ENCODE measurements around the gene C1QL1.
A peak's percentile ranks its signal among the peaks of the same experiment; 100 is the strongest.

Gene C1QL1

GRCh38 chr17:44968225-44969143 lies at the start of gene C1QL1:
C1QL1 (minus strand) TSS chr17:44968303; CDS start chr17:44968048, 255 bp downstream.
- peak; percentile 99 for DNase-seq (ENCODE audit: low spot score)

GRCh38 chr17:45016823-45017222 lies 48.7 kb upstream of the C1QL1 start:
- no peak for DNase-seq (ENCODE audit: low spot score)

- no peak for DNase-seq (ENCODE audit: low spot score)
Measured at GRCh38 chr17:45016237-45016636, 48.1 kb upstream of the C1QL1 start.

DNA sequence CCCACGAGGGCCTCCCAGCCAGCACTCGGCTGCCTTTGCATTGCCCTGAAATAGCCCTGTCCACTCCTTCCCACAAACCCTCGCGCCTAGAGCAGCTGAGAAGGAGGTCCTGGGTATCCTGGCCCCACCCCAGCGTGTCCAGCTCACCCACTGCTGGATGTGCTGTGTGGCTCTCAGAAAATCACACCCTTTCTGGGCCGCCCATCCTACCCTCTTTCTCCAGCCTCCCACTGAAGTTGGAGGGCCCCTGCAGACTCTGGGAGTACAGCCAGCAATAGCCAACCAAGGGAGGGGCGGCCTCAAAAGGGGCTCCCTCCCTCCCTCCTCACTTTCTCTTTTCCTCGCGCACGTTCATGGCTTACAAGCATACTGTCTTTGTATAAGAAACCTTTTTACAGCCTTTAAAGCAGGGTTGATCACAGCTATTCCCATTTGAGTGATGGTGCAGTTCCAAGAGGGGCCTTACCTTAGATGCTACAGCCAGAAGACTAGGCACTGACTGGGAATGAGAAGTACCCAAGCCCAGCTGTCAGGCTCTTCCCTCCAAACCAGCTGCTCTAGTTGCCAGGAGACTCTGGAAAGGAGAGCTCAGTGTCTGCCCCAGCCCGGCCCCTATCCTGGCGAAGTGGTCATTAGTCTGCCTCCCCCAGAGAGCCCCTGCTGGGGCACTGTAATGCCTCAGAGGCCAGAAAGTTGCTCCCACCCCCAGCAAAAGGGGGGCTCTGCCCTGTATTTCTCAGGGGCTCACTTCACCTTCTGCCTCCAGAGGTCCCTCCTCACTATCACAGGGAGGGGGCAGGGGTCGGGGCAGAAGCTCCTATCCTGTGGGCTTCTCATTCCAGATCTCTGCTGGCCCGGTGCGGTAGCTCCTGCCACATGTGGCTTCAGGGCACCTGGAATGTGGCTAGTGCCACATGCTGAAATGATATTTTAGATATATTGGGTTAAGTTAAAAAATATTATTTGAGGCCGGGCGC lies 45.2 kb upstream of the C1QL1 start:
- DNase-seq (ENCODE audit: low spot score): no peak

DNA sequence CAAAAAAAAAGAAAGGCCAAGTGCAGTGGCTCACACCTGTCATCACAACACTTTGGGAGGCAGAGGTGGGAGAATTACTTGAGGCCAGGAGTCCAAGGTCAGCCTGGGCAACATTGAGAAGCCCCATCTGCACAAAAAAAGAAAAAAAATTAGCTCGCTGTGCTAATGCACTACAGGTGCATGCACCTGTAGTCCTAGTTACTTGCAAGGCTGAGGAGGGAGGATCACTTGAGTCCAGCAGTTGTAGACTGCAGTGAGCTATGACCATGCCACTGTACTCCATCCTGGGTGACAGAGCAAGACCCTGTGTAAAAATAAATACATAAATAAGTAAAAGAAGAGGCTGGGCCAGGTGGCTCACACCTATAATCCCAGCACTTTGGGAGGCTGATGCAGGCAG lies 43.7 kb upstream of the C1QL1 start:
- DNase-seq (ENCODE audit: low spot score): no peak

GRCh38 chr17:45009676-45010467 lies 41.8 kb upstream of the C1QL1 start:
- no peak for DNase-seq (ENCODE audit: low spot score)

- DNase-seq (ENCODE audit: low spot score): no peak
Measured at GRCh38 chr17:45008216-45008615, 40.1 kb upstream of the C1QL1 start.

DNA sequence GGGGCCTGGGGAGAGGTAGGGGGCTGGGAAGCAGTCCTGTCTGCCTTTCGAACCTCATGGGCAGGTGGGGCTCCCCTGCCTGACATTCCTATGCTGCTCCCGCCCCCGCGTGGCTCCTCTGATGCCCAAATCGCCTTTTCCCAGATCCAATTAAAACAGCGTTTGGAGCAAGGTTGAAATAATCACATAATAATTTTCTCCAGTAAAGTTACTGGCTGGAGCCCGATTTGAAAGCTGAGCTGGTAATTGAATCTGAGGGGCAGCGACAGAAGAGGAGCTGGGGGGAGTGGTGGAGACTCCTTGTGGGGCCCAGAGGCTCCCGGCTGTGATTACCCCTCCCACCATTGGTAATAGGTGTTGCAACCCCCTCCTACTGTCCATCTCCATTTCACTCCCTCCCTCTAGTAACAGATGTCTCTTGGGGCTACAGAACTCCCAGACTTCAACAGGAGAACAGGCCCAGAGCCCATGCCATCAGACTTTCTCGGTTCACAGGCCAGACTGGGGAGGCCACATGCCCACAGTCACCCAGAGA lies 38.9 kb upstream of the C1QL1 start:
- no peak for DNase-seq (ENCODE audit: low spot score)

- no peak for DNase-seq (ENCODE audit: low spot score)
Measured at GRCh38 chr17:45005700-45006099, 37.6 kb upstream of the C1QL1 start.

- no peak for DNase-seq (ENCODE audit: low spot score)
Measured at GRCh38 chr17:45004388-45004787, 36.3 kb upstream of the C1QL1 start.

GRCh38 chr17:45003877-45004276 lies 35.8 kb upstream of the C1QL1 start:
- DNase-seq (ENCODE audit: low spot score): no peak

DNA sequence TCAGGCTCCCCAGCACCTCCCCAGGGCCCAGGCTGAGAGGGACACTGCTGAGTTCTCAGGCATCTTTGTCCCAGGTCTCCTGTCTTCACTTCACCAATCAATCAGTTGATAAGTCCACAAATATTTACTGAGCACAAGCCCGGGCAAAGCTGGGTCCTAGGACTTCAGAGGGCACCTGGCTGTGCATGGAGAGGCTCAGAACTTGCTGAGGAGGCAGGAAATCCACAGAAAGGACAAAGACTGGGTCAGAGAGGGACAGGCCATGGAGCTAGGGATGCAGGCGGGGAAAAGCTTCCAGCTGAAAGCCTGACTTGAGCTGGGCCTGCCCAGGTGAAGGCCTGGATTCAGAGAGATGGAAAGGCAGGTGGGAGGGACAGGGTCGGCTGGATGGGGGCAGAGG lies 33.2 kb upstream of the C1QL1 start:
- no peak for DNase-seq (ENCODE audit: low spot score)

- no peak for DNase-seq (ENCODE audit: low spot score)
Measured at GRCh38 chr17:44999433-44999832, 31.3 kb upstream of the C1QL1 start.

GRCh38 chr17:44998646-44999045 lies 30.5 kb upstream of the C1QL1 start:
- DNase-seq (ENCODE audit: low spot score): no peak

DNA sequence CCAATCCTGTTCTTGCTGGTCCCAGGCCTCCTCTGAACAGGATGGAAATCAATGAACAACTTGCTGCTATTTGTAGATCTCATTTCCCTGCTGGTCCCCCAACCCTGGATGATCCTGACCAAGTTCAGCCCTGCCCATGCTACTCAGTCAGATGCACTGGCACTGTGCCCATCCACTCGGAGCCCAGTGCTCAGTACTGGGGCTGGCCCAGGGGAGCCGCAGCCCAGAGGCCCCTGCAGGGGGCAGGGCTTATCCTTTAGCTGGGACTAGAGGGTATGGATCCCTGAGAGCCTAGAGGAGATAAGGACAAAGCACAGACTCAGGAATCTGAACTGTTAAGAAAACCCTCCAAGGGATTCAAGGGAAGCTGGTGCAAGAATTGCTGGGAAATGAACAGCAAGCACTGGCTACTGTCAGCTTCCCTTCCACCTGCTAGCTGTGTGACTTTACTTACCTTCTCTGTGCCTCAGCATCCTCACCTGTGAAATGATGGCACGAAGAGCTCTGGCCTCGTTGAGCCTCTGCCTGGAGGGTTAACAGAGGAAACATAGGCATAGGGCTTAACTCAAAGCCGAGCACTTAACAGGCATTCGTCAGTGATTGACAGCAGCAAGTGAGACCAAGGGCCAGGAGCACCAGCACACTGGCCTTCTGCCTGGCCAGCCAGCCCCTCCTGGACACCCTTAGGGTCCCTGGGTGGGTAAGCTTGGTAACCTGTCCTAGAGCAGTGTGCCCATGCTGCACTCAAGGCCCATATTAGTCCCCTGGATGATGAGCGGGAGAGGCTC lies 29.8 kb upstream of the C1QL1 start:
- peak; percentile 48 for DNase-seq (ENCODE audit: low spot score)

DNA sequence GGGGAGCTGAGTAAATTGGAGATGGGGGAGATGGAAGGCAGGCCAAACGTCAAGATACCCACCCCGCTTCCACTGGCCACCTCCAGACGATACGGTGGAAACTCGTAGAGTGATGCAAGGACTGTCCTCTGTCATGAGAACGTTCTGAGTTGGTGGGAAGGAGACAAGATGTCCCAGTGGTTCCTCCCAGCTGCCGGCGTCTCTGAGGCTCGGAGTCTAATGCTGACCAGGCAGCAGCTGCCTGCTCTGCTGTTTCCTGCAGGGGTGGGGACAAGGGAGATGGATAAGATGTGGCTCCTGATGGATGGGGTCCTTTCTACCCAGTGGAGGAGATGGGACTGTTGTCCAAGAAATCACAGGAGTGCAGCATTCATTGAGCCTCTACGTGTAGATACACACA lies 28.2 kb upstream of the C1QL1 start:
- no peak for DNase-seq (ENCODE audit: low spot score)

DNA sequence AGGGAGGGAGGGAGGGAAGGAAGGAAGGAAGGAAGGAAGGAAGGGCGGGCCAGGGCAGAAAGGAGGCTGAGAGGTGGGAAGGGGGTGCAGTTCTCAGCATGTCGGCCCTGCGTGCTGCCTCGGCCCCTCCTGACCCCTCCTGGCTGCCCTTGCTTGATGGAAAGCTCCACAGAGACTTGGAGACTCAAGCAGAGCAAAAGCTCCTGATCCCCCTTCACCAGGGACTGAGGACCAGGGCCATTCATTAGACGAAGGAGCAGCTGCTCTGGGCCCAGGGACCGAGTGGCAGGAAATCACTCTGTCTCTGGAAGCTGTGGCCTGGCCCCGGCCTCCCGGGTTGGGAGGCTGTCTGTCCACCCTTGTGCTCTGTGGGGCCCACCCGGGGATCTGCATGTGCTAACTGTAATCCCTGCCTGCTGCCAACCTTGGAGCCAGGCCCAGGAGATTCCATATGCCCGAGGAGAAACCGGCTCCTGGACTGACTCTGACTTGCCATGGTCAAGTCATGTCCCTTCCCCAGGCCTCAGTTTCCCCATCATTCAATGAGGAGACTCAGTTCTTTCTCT lies 27.4 kb upstream of the C1QL1 start:
- DNase-seq (ENCODE audit: low spot score): no peak

DNA sequence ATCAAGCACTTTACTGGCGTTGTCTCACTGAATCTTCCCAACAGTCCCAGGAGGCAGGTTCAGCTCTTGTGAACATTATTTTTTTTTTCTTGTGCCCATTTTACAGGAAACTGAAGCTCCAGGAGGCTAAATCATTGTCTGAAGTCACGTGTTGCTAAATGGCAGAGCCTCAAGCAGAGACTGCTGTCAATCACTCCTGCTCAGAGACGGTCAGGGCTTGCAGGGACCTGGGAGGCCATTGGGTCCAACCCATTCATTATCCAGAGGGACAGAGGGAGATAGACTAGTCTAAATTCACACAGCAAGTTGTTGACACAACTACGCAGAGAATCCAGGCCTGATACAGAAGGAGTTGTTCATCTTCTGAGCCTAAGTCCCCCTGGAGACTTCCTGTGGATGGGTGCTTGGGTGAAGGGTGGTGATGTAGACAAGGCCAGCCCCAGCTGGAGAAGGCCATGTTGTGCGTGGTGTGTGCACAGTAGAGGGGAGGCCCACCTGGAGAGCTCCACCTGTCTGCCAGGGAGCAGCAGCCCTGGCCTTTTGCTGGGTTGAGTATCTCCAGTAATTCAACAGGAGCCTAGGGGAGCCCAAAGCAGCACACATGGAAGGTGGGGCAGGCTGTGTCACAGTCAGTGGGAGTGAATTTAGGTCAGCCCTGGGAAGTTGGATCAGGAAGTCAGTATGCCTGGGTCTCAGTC lies 24.3 kb upstream of the C1QL1 start:
- no peak for DNase-seq (ENCODE audit: low spot score)

GRCh38 chr17:44990994-44991393 lies 22.9 kb upstream of the C1QL1 start:
- DNase-seq (ENCODE audit: low spot score): no peak

Measured in ecto neural progenitor cell (in vitro differentiated cells).